ENCODE results near the gene ZNF74.

GRCh38 chr22:20427945-20428417 lies 34.0 kb downstream of the ZNF74 start:
- no peak for TF ChIP-seq POLR2A (IDR thresholded peaks at IDR 0.05)
- no peak for TF ChIP-seq CTCF (IDR thresholded peaks at IDR 0.05)
- TF ChIP-seq POLR2AphosphoS5 (IDR thresholded peaks at IDR 0.05): no peak
- TF ChIP-seq EP300 (IDR thresholded peaks at IDR 0.05): no peak

Data from sigmoid colon (tissue), 4 donors.